ENCODE measurements around the gene ENOPH1.

ENOPH1 gene

DNA sequence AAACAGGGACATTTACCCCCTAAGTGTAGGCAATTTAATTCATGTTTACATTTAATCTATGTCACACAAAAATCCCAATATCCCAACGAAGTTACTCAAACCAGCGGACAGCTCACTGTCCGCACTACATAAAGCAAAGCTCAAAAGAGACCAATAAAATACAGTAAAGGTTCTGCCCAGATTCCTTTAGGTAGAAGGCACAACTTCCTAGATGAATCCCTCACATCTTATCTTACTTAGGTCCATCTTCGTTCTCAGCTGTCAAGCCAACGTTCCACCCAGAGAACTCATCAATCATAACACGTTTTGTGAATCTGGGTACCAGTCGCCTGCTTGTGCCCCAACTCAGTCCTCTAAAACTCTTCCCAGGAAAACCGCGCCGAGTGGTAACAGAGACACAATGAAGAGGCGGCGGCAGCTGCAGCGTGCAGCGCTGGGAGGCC lies 1.8 kb upstream of the ENOPH1 start:
- DNase-seq (ENCODE audit: low read depth in 1 of 2, low spot score in 1 of 2), result no peak

- DNase-seq (ENCODE audit: low read depth in 1 of 2, low spot score in 1 of 2), result peak; percentile 85 to 93
Measured at GRCh38 chr4:82428969-82429727, 1.2 kb upstream of the ENOPH1 start.

DNA sequence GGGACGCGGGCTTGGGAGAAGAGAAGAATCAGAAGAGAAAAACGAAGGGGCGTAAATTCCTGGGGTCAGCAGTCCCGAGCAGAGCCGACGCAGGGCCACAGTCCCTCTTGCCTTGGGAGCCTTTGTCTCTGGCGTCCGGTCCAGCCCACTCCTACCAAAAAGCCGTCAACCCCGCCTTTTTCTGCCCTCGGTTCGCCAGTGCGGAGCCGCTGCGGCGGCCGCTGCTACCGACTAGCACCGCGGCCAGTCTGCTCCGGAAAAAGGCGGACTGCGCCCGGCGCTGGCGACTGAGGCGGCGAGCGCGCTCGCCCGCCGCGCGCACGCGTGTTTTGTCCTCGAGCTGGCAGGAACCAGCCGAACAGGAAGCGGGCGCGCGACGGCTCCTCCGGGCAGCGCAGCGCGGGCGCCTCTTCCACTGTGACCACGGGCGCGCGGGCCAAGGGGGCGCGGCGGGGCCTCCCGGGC lies 630 bp upstream of the ENOPH1 start:
- peak in 1 of 2 donors; percentile 58 for DNase-seq (ENCODE audit: low read depth in 1 of 2, low spot score in 1 of 2)

DNA sequence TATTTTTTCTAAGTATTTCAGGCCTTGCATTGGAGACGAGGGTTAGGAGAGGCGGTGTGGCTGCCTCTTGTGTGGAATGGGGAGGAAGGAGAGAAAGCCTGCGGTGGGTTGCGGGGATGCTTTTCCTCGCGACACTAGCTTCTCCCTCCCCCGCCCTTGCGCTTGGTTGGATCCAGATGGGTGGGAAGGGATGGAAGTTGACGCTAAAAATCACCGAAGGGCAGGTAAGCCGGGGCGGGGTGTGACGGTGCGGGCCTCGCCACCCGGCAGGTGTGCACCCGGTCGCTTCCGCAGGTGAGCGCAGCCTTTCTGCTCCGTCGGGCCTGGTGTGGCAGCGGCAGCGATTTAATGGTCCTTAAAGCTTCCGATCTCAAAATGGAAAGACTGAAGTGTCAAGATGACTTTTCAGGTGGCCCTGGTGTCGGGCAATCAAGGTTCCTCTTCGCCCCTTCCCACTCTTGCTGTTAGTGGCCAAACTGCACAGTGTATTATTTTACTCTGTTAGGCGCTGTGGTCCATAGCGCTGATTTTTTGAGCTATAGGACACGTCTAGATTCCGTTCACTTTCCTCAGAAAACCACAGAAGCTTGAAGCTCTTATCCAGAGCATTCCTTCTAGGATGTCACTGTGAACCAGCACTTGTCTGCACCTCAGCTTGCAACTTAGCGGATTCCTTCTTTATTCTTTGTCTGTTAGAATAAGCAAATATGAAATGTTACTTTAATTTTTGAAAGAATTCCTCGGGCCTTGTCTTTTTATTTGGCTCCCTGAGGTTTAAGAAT lies 765 bp downstream of the ENOPH1 start:
- peak; percentile 22 to 26 for DNase-seq (ENCODE audit: low read depth in 1 of 2, low spot score in 1 of 2)

DNA sequence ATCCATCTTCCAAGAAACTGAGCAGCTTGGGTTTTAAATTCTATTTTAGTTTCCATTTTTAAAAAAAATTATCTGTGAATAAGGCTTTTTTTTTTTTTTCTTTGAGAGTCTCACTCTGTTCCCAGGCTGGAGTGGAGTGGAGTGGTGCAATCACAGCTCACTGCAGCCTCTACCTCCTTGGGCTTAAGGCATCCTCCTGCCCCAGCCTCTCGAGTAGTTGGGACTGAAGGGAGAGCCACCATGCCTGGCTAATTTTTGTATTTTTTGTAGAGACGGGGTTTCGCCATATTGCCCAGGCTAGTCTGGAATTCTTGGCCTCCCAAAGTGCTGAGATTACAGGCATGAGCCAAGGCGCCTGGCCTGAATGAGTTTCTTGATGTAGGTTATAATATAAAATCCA lies 1.4 kb downstream of the ENOPH1 start:
- DNase-seq (ENCODE audit: low read depth in 1 of 2, low spot score in 1 of 2), result no peak

GRCh38 chr4:82432596-82432995 lies 2.2 kb downstream of the ENOPH1 start:
- no peak for DNase-seq (ENCODE audit: low read depth in 1 of 2, low spot score in 1 of 2)

- DNase-seq (ENCODE audit: low read depth in 1 of 2, low spot score in 1 of 2), result no peak
Measured at GRCh38 chr4:82433791-82434190, 3.4 kb downstream of the ENOPH1 start.

- DNase-seq (ENCODE audit: low read depth in 1 of 2, low spot score in 1 of 2), result no peak
Measured at GRCh38 chr4:82434949-82435348, 4.6 kb downstream of the ENOPH1 start.

DNA sequence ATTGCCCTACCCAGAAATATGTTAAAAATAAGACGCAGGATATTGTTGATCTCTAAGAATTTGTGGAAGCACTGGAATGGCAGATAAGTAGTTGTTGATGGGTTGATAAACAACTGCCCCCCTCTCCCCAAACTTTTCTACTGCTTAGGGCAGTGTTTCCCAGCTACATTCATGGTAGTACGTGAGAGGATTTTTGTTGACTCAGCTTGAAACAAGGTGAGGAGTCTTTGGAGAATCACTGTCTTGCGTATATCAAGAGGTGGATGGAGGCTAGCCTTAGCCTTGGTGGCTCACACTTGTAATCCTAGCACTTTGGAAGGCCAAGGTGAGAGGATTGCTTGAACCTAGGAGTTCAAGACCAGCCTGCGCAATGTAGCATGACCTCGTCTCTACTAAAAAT lies 5.7 kb downstream of the ENOPH1 start:
- no peak for DNase-seq (ENCODE audit: low read depth in 1 of 2, low spot score in 1 of 2)

- no peak for DNase-seq (ENCODE audit: low read depth in 1 of 2, low spot score in 1 of 2)
Measured at GRCh38 chr4:82436780-82437179, 6.4 kb downstream of the ENOPH1 start.

DNA sequence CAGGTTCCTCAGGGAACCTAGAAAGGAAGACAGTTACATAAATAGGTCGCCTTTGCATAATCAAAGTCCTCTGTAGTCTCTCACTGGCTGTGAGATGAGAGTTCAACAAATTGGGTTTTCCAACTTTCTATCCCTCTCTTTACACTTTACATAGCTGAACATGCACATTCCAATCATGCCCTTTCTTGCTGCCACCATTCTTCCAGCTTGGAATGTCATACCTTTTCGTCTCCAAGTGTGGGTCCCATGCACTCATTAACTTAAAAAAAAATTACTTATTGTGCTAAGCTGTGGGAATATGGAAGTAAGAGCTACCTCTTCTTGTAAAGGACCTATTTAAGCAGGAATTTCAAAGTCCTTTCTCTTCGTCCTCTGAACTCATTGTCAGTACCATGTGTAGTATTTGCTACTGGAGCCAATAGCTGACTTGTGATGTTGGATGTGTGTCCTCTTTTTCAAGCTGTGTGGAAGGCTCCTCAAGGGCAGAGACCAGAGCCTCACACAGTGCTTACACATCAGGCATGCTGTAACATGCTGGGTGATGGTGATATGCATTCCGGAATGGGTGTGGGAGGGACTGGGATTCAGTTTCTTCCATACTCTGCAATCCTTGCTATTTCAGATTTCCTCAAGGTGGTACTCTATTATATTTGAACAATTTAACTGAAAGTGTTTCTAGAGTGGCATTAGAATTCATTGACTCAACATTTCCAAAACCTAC lies 7.1 kb downstream of the ENOPH1 start:
- DNase-seq (ENCODE audit: low read depth in 1 of 2, low spot score in 1 of 2), result no peak

DNA sequence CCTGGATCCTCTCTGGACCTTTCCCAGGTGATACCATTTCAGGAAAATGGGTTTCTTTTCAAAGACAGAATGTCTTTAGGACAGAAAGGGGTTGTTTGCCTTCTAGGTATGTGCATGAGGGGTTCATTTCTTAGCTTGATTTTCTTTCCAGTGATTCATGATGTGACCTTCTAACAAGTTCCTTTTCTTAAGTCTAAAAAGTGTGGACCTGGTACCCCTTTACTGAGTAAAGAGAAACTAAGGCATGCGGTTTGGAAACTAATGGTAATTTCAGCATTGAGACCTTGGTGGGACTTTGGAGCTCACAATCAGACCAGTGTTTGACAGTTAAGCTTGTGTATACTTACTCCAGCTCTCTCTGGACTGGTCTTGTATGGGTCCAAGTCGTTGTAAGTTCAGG lies 8.7 kb downstream of the ENOPH1 start:
- no peak for DNase-seq (ENCODE audit: low read depth in 1 of 2, low spot score in 1 of 2)

DNA sequence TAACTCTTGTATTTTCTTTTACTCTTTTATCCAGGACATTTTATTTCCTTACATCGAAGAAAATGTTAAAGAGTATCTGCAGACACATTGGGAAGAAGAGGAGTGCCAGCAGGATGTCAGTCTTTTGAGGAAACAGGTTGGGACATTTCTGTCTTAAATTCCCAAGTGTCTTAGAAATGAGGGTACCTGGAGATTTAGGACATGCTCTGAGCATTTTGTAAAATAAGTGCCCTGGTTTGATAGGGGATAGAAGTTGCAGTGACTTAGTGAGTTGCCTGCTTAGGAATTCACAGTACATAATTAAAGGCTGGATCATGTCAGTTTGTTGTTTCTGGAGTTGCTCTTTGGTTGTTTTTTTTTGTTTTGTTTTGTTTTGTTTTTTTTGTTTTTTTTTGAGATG lies 17.5 kb downstream of the ENOPH1 start:
- DNase-seq (ENCODE audit: low read depth in 1 of 2, low spot score in 1 of 2), result no peak

DNA sequence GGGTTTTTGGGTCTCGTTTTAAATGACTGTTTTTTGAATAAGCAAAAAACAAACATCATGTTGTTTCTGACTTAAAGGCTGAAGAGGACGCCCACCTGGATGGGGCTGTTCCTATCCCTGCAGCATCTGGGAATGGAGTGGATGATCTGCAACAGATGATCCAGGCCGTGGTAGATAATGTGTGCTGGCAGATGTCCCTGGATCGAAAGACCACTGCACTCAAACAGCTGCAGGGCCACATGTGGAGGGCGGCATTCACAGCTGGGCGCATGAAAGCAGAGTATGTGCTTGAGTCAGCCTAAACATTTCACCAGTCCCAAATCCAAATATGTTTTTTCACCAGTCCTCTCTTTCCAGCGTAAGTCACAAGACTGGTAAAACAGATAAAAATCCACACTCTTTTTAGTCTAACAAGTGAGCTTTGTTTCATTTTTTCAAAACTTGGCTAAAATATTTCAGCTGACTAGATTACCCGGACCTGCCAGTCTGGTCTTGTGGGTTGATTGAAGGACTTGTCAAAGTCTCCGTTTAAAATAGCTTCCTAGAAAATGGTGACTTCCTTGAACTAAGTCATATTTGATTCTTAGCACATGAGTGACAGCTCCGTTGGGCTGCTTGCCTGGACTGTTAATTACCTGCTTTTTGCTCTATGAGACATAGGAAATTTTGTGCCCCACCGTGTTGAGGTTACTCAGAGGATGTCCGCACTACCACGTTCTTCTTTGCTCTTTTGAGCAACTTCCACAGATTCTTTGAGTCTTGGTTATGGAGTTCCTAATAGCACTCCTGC lies 20.8 kb downstream of the ENOPH1 start:
- DNase-seq (ENCODE audit: low read depth in 1 of 2, low spot score in 1 of 2), result no peak

- DNase-seq (ENCODE audit: low read depth in 1 of 2, low spot score in 1 of 2), result no peak
Measured at GRCh38 chr4:82452026-82452425, 21.6 kb downstream of the ENOPH1 start.

- DNase-seq (ENCODE audit: low read depth in 1 of 2, low spot score in 1 of 2), result no peak
Measured at GRCh38 chr4:82457266-82457665, 26.9 kb downstream of the ENOPH1 start.

DNA sequence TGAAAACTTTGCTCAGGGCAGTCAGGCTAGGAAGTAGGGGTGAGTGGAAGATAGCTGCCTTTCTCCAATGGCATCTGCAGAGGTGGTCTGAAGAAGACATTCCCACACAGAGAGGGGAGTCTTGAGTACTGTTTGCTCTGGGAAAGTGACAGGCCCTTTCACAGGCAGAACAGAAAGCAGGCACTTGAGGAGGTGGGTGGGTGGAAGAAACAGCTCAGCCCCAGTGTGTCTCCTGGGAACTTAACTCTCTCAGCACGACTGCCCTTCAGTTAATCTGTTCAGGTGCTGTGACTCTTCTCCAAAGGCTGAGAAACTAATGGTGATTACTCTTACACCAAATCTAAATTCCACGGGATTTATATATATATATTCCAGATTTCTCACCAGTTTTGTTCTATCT lies 28.3 kb downstream of the ENOPH1 start:
- no peak for DNase-seq (ENCODE audit: low read depth in 1 of 2, low spot score in 1 of 2)

GRCh38 chr4:82461710-82462109 lies 31.3 kb downstream of the ENOPH1 start:
- no peak for DNase-seq (ENCODE audit: low read depth in 1 of 2, low spot score in 1 of 2)

DNA sequence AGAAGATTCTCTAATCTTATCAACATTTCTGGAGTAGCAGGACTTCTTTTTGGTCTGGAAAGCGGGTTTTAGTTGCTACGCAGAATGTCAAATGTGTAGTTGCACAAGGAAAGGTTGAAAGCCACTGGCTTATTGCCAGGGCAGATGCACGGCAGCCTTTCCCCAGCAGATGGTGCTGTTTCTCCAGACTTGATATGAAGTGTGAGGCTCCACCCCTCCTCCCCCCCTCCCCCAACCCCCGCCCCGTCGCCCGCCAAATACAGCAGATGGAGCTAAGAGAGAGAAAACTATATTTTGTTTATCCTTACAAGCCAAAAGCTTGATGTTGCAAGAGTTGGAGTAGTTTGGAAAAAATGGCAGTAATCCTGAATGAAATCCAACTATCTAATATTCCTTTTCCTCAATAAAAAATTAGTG lies 32.0 kb downstream of the ENOPH1 start:
- DNase-seq (ENCODE audit: low read depth in 1 of 2, low spot score in 1 of 2), result peak; percentile 62 to 63

- DNase-seq (ENCODE audit: low read depth in 1 of 2, low spot score in 1 of 2), result no peak
Measured at GRCh38 chr4:82463221-82463620, 32.8 kb downstream of the ENOPH1 start.

DNA sequence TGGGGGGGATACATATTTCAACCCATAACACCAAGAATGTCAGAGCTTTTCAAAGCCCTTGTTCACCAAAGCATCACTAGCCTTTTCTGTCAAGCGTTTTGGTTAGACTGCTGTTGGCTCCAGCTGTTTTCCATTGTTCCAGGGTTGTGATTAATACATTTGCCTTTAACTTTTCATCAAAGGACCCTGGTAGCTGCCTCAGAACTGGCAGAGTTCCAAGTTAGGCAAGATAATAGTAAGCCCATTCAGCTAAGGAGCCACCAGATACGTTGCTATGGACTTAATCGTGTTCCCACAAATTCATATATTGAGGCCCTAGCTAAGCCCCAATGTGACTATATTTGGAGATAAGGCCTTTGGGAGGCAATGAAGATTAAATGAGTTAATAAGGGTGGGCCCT lies 37.1 kb downstream of the ENOPH1 start:
- DNase-seq (ENCODE audit: low read depth in 1 of 2, low spot score in 1 of 2), result no peak

Data from activated T-helper 1 cell treated with anti-CD3 and anti-CD28 coated beads, Interleukin-2, amount 50 U/mL, for 16 hours (primary cell).